ENCODE data around the gene NPEPL1. TPM values are rescaled to one million over a fixed set of nuclear protein-coding genes. Genes with fewer than 3 reads are reported as not detected.
"Not testable (repeated sequence)": the region's sequence is repeated elsewhere in the genome, so short reads cannot be mapped to it uniquely, and the experiment has no call there.

The NPEPL1 gene
- total RNA-seq, 2 experiments from 2014 or later: 14.3 to 14.5 TPM

DNA sequence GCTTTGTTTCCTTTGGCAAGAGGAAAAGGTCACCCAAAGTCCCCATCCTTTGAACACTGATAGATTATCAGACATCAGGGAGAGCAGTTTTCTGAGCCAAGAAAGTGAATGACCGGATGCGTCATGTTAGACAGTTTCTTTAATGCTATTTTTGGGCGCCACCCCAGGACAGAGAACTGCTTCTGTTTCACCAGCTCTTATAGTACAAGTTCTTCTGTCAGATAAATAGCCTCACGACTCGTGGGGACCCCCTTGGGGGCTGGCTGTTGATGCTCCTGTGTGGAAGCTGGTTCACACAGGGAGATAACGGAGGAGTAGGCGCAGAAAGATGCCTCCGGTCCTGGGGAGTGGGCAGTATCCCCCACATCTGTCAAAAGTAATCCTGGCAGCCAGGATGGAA lies 54.6 kb downstream of the NPEPL1 start:
- Mint-ChIP-seq H3K27me3 (ENCODE audit: low read depth) (peaks cover 16% of the 10 kb centered on the region), H3K36me3 (ENCODE audit: low read depth) (no peaks in the 10 kb centered on the region), H3K9me3 (no peaks in the 10 kb centered on the region), H3K4me3 (no peak overlapping the region), H3K27ac (no peak overlapping the region), H3K4me1 (ENCODE audit: low read depth) (no peaks in the 10 kb centered on the region)
- CTCF ChIA-PET: no interaction called here
- intact Hi-C loops (cut with micrococcal nuclease): no loop called here
- DNase-seq: no peak

DNA sequence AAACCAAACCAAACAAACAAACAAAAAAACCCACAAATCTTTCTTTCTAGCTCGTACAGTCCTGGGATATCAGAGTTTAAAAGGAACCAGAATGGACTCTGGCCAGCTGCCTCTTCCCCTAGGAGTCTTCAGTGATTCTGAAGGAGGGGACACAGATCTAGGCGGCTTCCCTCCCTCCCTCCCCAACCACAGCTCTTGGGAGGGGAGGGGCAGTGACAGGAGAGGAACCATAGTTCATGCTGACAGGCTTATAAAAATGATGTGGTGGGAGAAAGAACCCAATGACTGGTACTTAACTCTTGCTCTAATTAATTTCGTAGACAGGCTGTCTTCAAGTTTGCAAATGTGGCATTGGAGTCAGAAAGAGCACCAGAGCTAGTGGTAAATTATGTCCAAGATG lies 56.0 kb downstream of the NPEPL1 start:
- no peaks in the 10 kb centered on the region for H3K9me3 Mint-ChIP-seq
- CTCF ChIA-PET: no interaction called here
- H3K27me3 Mint-ChIP-seq (ENCODE audit: low read depth): peaks cover 12% of the 10 kb centered on the region

DNA sequence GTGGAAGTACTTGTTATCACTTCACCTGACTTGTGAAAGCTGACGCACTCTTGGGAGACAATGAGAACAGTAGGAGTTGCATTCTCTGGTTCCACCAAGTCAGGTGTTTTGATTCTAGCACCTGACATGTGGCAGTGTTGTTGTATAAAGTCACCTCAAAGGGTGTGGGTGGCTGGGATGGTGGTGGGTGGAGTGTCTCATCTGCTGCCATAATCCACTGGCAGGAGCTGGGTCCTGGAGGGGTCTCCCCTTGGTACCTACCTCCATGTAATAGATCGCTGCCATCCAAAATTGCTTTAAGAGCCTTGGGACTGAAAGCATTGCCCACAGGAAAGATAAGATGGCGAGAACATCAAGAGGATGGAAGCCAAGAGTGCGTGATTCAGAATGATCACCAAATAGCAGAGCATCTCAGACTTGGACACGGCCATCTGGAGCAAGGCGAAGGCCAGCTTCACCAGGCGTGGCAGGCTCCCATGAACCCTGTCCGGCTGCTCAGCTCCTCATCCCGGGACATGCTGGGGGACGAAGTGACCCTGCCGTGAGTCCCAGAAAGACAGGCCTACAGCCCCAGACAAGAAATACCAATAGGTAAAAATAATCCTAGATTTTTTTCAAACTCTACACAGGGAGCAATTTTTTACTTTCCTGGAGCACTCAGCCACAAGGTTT lies 56.6 kb downstream of the NPEPL1 start:
- no peak overlapping the region for H3K4me3 Mint-ChIP-seq
- H3K9me3 Mint-ChIP-seq: no peaks in the 10 kb centered on the region
- H3K36me3 Mint-ChIP-seq (ENCODE audit: low read depth): no peaks in the 10 kb centered on the region
- intact Hi-C loops (cut with micrococcal nuclease): no loop called here
- H3K27ac Mint-ChIP-seq: no peak overlapping the region
- H3K4me1 Mint-ChIP-seq (ENCODE audit: low read depth): no peaks in the 10 kb centered on the region
- CTCF ChIA-PET: interaction anchor here (0.6 to 0.7 kb wide), 4 partner anchors 16 to 1015 kb away, joined by 3 read pairs; no protein-coding TSS in a partner anchor
- no peak for DNase-seq
- H3K27me3 Mint-ChIP-seq (ENCODE audit: low read depth): peaks cover 12% of the 10 kb centered on the region

More for the DNA sequence above, 56.0 kb downstream of the NPEPL1 start:
- Mint-ChIP-seq H3K36me3 (ENCODE audit: low read depth) (no peaks in the 10 kb centered on the region), H3K27ac (no peak overlapping the region), H3K4me3 (no peak overlapping the region), H3K4me1 (ENCODE audit: low read depth) (no peaks in the 10 kb centered on the region)
- intact Hi-C loops (cut with micrococcal nuclease): no loop called here
- no peak for DNase-seq

- H3K4me3 Mint-ChIP-seq: no peak overlapping the region
Measured at GRCh38 chr20:58749979-58750378, 57.4 kb downstream of the NPEPL1 start.

GRCh38 chr20:58750706-58751105 lies 58.1 kb downstream of the NPEPL1 start:
- intact Hi-C loops (cut with micrococcal nuclease); H3K27me3 Mint-ChIP-seq (ENCODE audit: low read depth): not testable (repeated sequence)

More at GRCh38 chr20:58749979-58750378, 57.4 kb downstream of the NPEPL1 start:
- CTCF ChIA-PET: interaction anchor here (0.6 to 0.7 kb wide), 4 partner anchors 16 to 1016 kb away, joined by 3 read pairs; no protein-coding TSS in a partner anchor
- no peaks in the 10 kb centered on the region for H3K4me1 Mint-ChIP-seq (ENCODE audit: low read depth)
- peaks cover 11% of the 10 kb centered on the region for H3K27me3 Mint-ChIP-seq (ENCODE audit: low read depth)
- no peak overlapping the region for H3K27ac Mint-ChIP-seq
- DNase-seq: no peak
- H3K36me3 Mint-ChIP-seq (ENCODE audit: low read depth): no peaks in the 10 kb centered on the region
- intact Hi-C loops (cut with micrococcal nuclease): no loop called here
- no peaks in the 10 kb centered on the region for H3K9me3 Mint-ChIP-seq

DNA sequence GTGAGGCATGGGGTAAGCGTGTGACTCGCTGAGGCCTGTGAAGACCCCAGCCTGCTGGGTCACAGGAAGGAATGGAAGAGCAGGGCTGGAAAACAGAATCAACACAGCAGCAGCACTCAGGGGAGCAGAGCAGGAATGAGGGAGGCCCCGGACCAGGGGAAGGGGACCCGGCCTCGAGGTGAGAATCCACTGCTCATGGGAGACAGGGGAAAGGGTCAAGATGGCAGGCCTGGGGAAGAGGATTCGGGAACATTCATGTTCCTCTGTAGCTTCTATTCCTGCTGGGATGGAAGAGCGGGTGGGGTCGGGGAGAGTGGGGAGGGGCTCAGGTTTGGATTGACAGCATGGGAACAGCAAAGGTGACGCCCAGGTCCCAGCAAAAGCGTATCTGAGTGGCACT lies 59.4 kb downstream of the NPEPL1 start:
- Mint-ChIP-seq H3K27me3 (ENCODE audit: low read depth) (peaks cover 9% of the 10 kb centered on the region), H3K4me3 (no peak overlapping the region), H3K9me3 (no peaks in the 10 kb centered on the region), H3K27ac (no peak overlapping the region), H3K36me3 (ENCODE audit: low read depth) (no peaks in the 10 kb centered on the region), H3K4me1 (ENCODE audit: low read depth) (no peaks in the 10 kb centered on the region)
- intact Hi-C loops (cut with micrococcal nuclease): no loop called here
- CTCF ChIA-PET: no interaction called here
- DNase-seq: no peak

More at GRCh38 chr20:58750706-58751105, 58.1 kb downstream of the NPEPL1 start:
- DNase-seq; H3K27ac Mint-ChIP-seq; H3K9me3 Mint-ChIP-seq; H3K36me3 Mint-ChIP-seq (ENCODE audit: low read depth); H3K4me3 Mint-ChIP-seq; H3K4me1 Mint-ChIP-seq (ENCODE audit: low read depth): not testable (repeated sequence)
- CTCF ChIA-PET: interaction anchor here (0.7 kb wide), 1 partner anchor 490 kb away, joined by 3 read pairs; no protein-coding TSS in a partner anchor

GRCh38 chr20:58752565-58752964 lies 60.0 kb downstream of the NPEPL1 start:
- H3K9me3 Mint-ChIP-seq: no peaks in the 10 kb centered on the region
- intact Hi-C loops (cut with micrococcal nuclease): no loop called here
- H3K27me3 Mint-ChIP-seq (ENCODE audit: low read depth): peaks cover 9% of the 10 kb centered on the region

DNA sequence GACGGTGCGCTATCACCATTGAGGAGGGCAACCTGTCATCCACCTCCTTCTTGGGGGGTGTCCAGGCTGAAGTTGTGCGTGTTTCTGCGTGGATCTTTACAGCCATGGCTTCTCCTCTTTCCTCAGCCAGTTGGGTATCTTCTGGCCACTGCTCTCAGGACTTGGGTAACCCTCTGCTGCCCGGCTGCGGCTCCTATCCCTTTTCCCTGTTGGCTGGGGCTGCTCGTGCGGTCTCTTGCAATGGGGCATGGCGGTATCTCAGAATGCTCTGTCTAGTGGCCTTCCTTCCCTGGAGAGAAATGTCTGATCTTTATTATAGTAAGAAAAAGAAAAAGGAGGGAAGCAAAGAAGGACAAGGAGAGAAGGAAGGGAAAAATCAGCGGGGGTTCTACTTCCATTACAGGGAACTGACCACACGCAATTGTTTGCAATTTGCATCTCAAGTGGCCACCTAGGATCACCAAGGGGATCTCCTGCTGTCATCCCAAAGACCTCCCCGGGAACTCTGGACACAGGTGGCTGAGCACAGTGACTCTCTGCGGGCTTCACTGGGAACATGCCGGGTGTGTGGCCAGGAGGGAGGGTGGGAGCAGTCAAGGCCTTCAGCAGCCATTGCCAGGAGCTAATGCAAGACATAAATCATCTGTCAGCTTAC lies 60.8 kb downstream of the NPEPL1 start:
- DNase-seq: no peak
- CTCF ChIA-PET: no interaction called here
- intact Hi-C loops (cut with micrococcal nuclease): no loop called here
- H3K9me3 Mint-ChIP-seq: no peaks in the 10 kb centered on the region
- peaks cover 9% of the 10 kb centered on the region for H3K27me3 Mint-ChIP-seq (ENCODE audit: low read depth)
- H3K27ac Mint-ChIP-seq: no peak overlapping the region
- no peak overlapping the region for H3K4me3 Mint-ChIP-seq
- H3K36me3 Mint-ChIP-seq (ENCODE audit: low read depth): no peaks in the 10 kb centered on the region
- no peaks in the 10 kb centered on the region for H3K4me1 Mint-ChIP-seq (ENCODE audit: low read depth)

More at GRCh38 chr20:58752565-58752964, 60.0 kb downstream of the NPEPL1 start:
- no peak for DNase-seq
- H3K4me1 Mint-ChIP-seq (ENCODE audit: low read depth): no peaks in the 10 kb centered on the region
- H3K27ac Mint-ChIP-seq: no peak overlapping the region
- no peaks in the 10 kb centered on the region for H3K36me3 Mint-ChIP-seq (ENCODE audit: low read depth)
- no peak overlapping the region for H3K4me3 Mint-ChIP-seq
- CTCF ChIA-PET: no interaction called here

DNA sequence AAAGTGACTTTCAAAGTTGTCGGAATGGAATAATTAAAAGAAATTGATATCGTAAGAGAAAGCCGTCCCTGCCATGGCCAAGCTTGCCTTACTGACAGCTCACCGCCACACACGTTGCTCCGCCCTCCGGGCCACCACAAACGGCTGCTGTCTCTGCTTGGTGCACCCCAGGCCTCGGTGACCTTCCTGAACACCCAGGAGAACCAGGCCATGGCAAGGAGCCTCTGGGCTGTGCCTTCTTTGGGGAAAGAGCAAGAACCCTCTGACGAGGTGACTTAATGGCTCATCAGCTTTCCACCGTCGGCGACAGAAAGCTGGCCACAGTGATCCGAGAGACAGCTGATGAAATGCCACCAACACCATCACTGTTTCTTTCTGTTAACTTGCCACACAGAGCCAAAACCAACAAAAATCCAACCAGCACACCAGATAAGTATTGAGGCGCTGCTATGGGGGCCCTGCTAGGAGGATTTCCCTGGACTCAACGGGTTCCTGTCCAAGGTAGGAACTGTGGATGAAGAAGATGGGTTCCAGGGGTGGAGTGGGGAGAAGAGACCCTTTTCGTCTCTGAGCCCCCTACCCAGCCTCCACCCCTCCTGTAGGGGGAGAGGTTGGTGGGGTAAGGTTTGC lies 61.4 kb downstream of the NPEPL1 start:
- intact Hi-C loops (cut with micrococcal nuclease): no loop called here
- H3K4me3 Mint-ChIP-seq: no peak overlapping the region
- H3K27me3 Mint-ChIP-seq (ENCODE audit: low read depth): peaks cover 8% of the 10 kb centered on the region

GRCh38 chr20:58754584-58754983 lies 62.0 kb downstream of the NPEPL1 start:
- Mint-ChIP-seq H3K4me3 (no peak overlapping the region), H3K27me3 (ENCODE audit: low read depth) (peaks cover 6% of the 10 kb centered on the region), H3K36me3 (ENCODE audit: low read depth) (no peaks in the 10 kb centered on the region), H3K4me1 (ENCODE audit: low read depth) (no peaks in the 10 kb centered on the region), H3K27ac (no peak overlapping the region), H3K9me3 (no peaks in the 10 kb centered on the region)
- DNase-seq: no peak
- CTCF ChIA-PET: no interaction called here
- intact Hi-C loops (cut with micrococcal nuclease): no loop called here

More for the DNA sequence above, 61.4 kb downstream of the NPEPL1 start:
- no peaks in the 10 kb centered on the region for H3K4me1 Mint-ChIP-seq (ENCODE audit: low read depth)
- H3K36me3 Mint-ChIP-seq (ENCODE audit: low read depth): no peaks in the 10 kb centered on the region
- no peak for DNase-seq
- no peaks in the 10 kb centered on the region for H3K9me3 Mint-ChIP-seq
- CTCF ChIA-PET: no interaction called here
- H3K27ac Mint-ChIP-seq: no peak overlapping the region

GRCh38 chr20:58755062-58755697 lies 62.6 kb downstream of the NPEPL1 start:
- H3K9me3 Mint-ChIP-seq: no peaks in the 10 kb centered on the region
- H3K4me1 Mint-ChIP-seq (ENCODE audit: low read depth): no peaks in the 10 kb centered on the region
- CTCF ChIA-PET: no interaction called here
- no peak for DNase-seq
- H3K27ac Mint-ChIP-seq: no peak overlapping the region
- intact Hi-C loops (cut with micrococcal nuclease): no loop called here
- peaks cover 9% of the 10 kb centered on the region for H3K27me3 Mint-ChIP-seq (ENCODE audit: low read depth)
- no peak overlapping the region for H3K4me3 Mint-ChIP-seq
- H3K36me3 Mint-ChIP-seq (ENCODE audit: low read depth): no peaks in the 10 kb centered on the region

- no peaks in the 10 kb centered on the region for H3K36me3 Mint-ChIP-seq (ENCODE audit: low read depth)
- peaks cover 9% of the 10 kb centered on the region for H3K27me3 Mint-ChIP-seq (ENCODE audit: low read depth)
- no peak for DNase-seq
- CTCF ChIA-PET: no interaction called here
- no peaks in the 10 kb centered on the region for H3K4me1 Mint-ChIP-seq (ENCODE audit: low read depth)
- intact Hi-C loops (cut with micrococcal nuclease): no loop called here
- no peak overlapping the region for H3K27ac Mint-ChIP-seq
- no peak overlapping the region for H3K4me3 Mint-ChIP-seq
- no peaks in the 10 kb centered on the region for H3K9me3 Mint-ChIP-seq
Measured at GRCh38 chr20:58755766-58756449, 63.3 kb downstream of the NPEPL1 start.

Data from activated naive CD4-positive, alpha-beta T cell treated with anti-CD3 and anti-CD28 coated beads for 36 hours (primary cell).